ENCODE data around the gene ABHD12. TPM values are rescaled to one million over a fixed set of nuclear protein-coding genes. Genes with fewer than 3 reads are reported as not detected.

Gene ABHD12
- total RNA-seq, 1 experiment from 2014 or later: 48.3 TPM

GRCh38 chr20:25378884-25379733 is 11.5 kb downstream of the ABHD12 start:
- no peak overlapping the region for H2AFZ ChIP-seq (ENCODE audit: low read length)
- no peaks in the 10 kb centered on the region for H3K9me2 ChIP-seq (replicated peaks; ENCODE audit: low read length)
- H3K27me3 ChIP-seq (ENCODE audit: low read length): no peaks in the 10 kb centered on the region
- no peaks in the 10 kb centered on the region; the same call in 1 of the 2 replicates for H4K20me1 ChIP-seq (ENCODE audit: low read length)
- no peak overlapping the region for H3K9ac ChIP-seq (ENCODE audit: low read length)
- intact Hi-C loops (cut with micrococcal nuclease): no loop called here
- no peak overlapping the region for H3K4me2 ChIP-seq (ENCODE audit: low read length)
- ChIA-PET CTCF (no interaction called here), POLR2A (ENCODE audit: unreplicated experiment) (interaction anchor here (0.6 kb wide), 1 partner anchor 156 kb away, joined by 19 read pairs; no protein-coding TSS in a partner anchor)
- no peaks in the 10 kb centered on the region for H3F3A ChIP-seq (ENCODE audit: low read length, unreplicated experiment)
- peaks cover 82% of the 10 kb centered on the region for H3K79me2 ChIP-seq (ENCODE audit: low read length)
- H3K9me3 ChIP-seq (ENCODE audit: low read length): no peaks in the 10 kb centered on the region
- BruUV-seq (replicated peaks): no TSS peak
- DNase-seq (no peak), ATAC-seq (no peak)
- H3K36me3 ChIP-seq (ENCODE audit: low read depth, low read length): peaks cover 5% of the 10 kb centered on the region; the same call in 1 of the 2 replicates
- H3K27ac ChIP-seq (ENCODE audit: low read length): no peak overlapping the region
- H3K4me3 ChIP-seq (ENCODE audit: low read length): no peak overlapping the region
- no peaks in the 10 kb centered on the region for H3K4me1 ChIP-seq (ENCODE audit: insufficient read depth, low read length)
- TF ChIP-seq EZH2phosphoT487 (IDR thresholded peaks at IDR 0.05; ENCODE audit: borderline replicate concordance, low read length) (no peak), CTCF (conservative IDR thresholded peaks at IDR 0.05; ENCODE audit: low read depth, low read length) (no peak), EZH2 (IDR thresholded peaks at IDR 0.05; ENCODE audit: low read length, unreplicated experiment) (no peak)

- no peak overlapping the region for H3K27ac ChIP-seq (ENCODE audit: low read length)
- peaks cover 82% of the 10 kb centered on the region for H3K79me2 ChIP-seq (ENCODE audit: low read length)
- no peak for ATAC-seq
- no peaks in the 10 kb centered on the region for H3K27me3 ChIP-seq (ENCODE audit: low read length)
- no TSS peak for BruUV-seq (replicated peaks)
- no peak overlapping the region for H3K4me3 ChIP-seq (ENCODE audit: low read length)
- H3K9me2 ChIP-seq (replicated peaks; ENCODE audit: low read length): no peaks in the 10 kb centered on the region
- intact Hi-C loops (cut with micrococcal nuclease): no loop called here
- peaks cover 5% of the 10 kb centered on the region for H3K4me1 ChIP-seq (ENCODE audit: insufficient read depth, low read length)
- no peak for DNase-seq
- no peak overlapping the region for H2AFZ ChIP-seq (ENCODE audit: low read length)
- no peaks in the 10 kb centered on the region; the same call in 1 of the 2 replicates for H4K20me1 ChIP-seq (ENCODE audit: low read length)
- no peak for TF ChIP-seq CTCF (conservative IDR thresholded peaks at IDR 0.05; ENCODE audit: low read depth, low read length)
- no peak for TF ChIP-seq EZH2 (IDR thresholded peaks at IDR 0.05; ENCODE audit: low read length, unreplicated experiment)
- TF ChIP-seq EZH2phosphoT487 (IDR thresholded peaks at IDR 0.05; ENCODE audit: borderline replicate concordance, low read length): no peak
- CTCF ChIA-PET: no interaction called here
- peaks cover 4% of the 10 kb centered on the region for H3F3A ChIP-seq (ENCODE audit: low read length, unreplicated experiment)
- no peaks in the 10 kb centered on the region for H3K9me3 ChIP-seq (ENCODE audit: low read length)
- no peak overlapping the region for H3K9ac ChIP-seq (ENCODE audit: low read length)
- POLR2A ChIA-PET (ENCODE audit: unreplicated experiment): interaction anchor here (0.6 kb wide), 1 partner anchor 155 kb away, joined by 19 read pairs; no protein-coding TSS in a partner anchor
- H3K4me2 ChIP-seq (ENCODE audit: low read length): no peak overlapping the region
- peaks cover 5% of the 10 kb centered on the region; the same call in 1 of the 2 replicates for H3K36me3 ChIP-seq (ENCODE audit: low read depth, low read length)
These were observed 12.3 kb downstream of the ABHD12 start for GRCh38 chr20:25378189-25378883.

Measured in PC-3 (cell line).